ENCODE measurements around the gene TRIM54. TPM values are rescaled to one million over a fixed set of nuclear protein-coding genes. Genes with fewer than 3 reads are reported as not detected.
A peak's percentile ranks its signal among the peaks of the same experiment; 100 is the strongest.
"Not testable (repeated sequence)": the region's sequence is repeated elsewhere in the genome, so short reads cannot be mapped to it uniquely, and the experiment has no call there.

The TRIM54 gene
- total RNA-seq, 1 donor from 2014 or later = 0.16 TPM

DNA sequence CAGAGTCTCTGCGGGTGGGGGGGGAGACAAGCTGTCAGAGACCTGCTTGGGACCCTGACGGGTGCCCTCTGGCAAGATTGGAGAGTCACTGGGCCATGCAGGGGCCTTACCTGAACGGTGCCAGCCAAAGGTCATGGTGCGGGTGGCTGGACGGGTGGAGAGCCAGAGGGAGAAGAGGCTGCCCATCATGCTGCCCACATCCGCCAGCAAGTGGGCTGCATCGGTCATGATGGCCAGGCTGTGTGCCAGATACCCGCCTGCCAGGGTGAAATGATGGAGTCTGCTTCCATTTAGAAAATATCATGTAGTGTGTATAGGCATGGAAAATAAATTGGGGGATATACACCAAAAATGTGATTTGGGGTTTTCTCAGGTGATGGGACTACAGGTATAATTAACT is 24.2 kb upstream of the TRIM54 start:
- no peak for ATAC-seq

- ATAC-seq = no peak
These were observed 20.8 kb upstream of the TRIM54 start for GRCh38 chr2:27261241-27261925.

- no peak for ATAC-seq
These were observed 20.3 kb upstream of the TRIM54 start for GRCh38 chr2:27261926-27262298.

GRCh38 chr2:27262379-27263286 is 19.6 kb upstream of the TRIM54 start, which contains the start of gene SLC30A3:
Gene SLC30A3 (minus strand): TSS chr2:27263047. CDS start chr2:27262906, 141 bp downstream.
- peak; percentile 77 for ATAC-seq

DNA sequence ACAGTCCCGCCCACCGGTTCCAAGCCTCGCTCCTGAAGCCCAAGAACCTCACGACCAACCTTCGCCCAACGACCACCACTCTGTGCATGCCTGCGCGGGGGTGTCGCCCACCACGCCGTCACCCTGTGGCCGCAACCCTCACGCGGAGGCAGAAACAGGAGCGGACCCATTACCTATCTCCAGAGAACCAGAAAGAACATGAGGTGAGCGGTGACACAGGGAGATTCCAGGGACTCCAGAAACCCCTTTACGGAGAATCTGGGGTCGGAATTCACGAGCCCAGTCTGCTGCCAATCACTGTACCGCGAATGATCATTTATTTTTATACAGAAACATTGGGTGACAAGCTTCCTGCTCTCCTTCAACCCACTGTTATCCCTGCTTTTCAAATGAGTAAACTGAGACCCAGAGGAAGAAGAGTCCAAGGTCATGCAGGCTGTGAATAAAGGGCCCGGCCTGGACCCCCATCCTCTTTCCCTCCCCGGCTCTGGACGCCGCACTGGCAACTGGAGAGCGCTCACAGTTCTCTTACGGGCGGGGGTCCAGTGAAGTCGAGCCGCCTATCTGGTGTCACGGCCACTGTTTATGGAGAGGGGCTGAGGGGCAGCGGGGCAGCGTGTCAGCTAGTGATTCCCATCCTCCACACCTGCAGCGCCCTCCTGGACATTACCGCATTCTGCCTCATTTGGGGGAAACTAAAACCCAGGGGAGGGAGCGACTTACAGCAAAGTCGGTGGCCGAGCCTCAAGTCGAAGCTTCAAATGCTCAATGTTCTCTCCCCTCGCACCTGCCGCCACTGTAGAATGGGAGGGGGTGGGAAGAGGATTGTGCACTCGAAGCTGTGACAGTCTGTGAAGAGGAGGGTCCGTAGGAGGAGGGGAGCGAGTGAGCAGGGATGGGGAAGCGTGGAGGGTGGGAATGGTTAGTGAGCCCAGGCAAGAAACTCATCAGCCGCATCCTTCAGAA is 18.7 kb upstream of the TRIM54 start:
- no peak for ATAC-seq

DNA sequence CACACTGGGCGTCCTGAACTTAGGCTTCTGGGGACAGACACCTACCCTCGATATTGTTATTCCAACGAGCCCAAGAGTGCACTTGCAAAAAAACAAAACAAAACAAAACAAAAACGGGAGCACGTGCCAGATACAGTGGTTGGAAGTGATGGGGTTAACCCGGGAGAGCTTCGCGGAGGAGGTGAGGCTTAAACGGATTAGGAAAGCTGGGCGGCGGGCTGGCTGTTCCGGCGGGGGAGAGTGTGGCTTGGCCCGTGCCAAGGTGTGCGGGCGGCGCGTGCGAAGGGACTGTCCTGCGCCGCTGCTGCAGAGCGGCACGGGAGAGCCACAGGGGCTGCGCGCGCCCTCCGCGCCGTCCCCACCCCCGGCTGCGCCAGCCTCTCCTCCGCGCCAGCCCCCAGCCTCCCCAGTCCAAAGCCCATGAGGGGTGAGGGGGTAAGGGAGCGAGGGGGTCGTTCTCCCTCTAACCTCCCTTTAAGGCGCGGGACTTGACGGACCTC is 17.9 kb upstream of the TRIM54 start:
- ATAC-seq = peak; percentile 13

GRCh38 chr2:27264753-27265535 is 17.3 kb upstream of the TRIM54 start:
- peak; percentile 10 for ATAC-seq

GRCh38 chr2:27265536-27265870 is 16.7 kb upstream of the TRIM54 start:
- ATAC-seq = no peak

GRCh38 chr2:27268296-27268695 is 13.9 kb upstream of the TRIM54 start:
- not testable (repeated sequence) for ATAC-seq

DNA sequence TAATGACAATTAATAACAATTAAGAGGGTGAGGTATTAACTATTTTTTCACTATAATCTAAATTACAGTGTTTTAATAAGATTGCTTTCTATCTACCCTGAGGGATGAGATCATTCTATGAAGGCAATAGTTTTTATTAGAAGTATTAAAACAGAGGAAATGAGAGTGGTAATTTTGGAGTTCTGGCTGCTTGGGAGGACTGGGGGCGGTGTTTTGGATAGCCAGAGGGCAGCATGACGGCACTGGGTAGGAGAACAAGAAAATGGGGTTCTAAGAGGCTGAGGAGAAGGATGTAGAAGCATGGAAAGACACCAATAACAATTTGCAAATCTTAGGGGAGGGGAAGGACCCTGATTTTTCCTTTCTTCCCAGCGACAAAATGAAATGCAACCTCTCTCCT is 12.1 kb upstream of the TRIM54 start:
- ATAC-seq = no peak

- ATAC-seq = no peak
These were observed 11.6 kb upstream of the TRIM54 start for GRCh38 chr2:27270670-27271069.

DNA sequence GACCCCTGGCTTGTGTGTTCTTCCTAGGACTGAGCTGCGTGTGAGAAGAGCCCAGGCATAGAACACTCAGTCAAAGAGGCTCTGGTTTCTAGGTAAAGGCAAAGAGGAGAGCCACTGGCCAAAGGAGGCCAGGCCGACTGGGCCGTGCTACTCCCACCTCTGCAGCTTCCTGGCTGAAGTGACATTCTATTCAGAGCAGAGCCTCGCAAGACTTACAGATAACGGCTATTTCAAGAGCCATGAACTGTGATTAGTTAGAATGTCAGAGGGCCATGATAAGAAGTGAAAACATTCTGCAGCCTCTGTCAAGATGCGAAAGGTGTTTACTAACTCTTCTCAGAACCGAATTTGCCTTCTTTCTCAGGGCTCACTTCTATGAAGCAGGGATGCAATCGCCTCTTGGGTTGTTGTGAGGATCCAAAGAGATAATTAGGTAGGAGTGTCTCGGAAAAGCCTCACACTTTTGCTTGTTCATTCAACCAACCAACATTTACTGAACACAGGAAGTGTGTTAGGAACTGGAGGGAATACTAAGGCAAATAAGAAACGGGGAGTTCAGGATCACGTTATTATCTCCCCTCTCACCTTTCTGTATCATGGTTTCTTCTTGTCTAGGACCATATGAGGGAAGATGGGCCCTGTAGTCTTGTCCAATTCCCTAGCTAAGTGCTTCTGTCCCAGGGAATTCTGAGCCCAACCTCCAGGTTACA is 10.4 kb upstream of the TRIM54 start:
- no peak for ATAC-seq

DNA sequence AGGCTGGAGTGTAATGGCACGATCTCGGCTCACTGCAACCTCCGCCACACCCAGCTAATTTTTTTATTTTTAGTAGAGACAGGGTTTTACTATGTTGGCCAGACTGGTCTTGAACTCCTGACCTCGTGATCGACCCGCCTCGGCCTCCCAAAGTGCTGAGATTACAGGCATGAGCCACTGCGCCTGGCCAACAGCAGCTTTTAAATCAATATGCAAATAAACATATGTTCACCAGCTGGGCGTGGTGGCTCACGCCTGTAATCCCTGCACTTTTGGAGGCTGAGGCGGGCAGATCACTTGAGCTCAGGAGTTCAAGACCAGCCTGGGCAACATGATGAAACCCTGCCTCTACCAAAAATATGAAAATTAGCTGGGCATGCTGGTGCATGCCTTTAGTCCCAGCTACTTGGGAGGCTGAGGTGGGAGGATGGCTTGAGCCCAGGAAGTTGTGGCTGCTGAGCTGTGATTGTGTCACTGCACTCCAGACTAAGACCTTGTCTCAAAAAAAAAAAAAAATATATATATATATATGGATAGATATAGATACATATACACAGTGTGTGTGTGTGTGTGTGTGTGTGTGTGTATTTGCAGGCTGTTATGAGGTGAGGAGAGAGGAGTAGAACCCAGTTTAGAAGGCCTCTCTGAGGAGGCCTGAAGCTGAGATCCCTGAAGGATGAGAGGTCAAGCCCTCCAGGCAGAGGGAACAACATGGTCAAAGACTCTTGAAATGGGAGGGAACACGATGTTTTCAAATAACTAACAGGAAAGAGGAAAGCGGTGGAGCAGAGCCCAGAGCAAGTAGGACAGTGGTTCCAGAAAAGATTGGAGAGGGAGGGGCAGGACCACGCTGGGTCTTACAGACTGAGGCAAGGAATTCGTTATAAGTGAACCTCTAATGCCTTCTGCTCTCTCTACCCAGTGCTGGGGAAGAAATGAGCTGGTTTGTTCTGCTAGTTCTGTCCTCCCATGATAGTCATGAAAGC is 9.4 kb upstream of the TRIM54 start:
- ATAC-seq = not testable (repeated sequence)

DNA sequence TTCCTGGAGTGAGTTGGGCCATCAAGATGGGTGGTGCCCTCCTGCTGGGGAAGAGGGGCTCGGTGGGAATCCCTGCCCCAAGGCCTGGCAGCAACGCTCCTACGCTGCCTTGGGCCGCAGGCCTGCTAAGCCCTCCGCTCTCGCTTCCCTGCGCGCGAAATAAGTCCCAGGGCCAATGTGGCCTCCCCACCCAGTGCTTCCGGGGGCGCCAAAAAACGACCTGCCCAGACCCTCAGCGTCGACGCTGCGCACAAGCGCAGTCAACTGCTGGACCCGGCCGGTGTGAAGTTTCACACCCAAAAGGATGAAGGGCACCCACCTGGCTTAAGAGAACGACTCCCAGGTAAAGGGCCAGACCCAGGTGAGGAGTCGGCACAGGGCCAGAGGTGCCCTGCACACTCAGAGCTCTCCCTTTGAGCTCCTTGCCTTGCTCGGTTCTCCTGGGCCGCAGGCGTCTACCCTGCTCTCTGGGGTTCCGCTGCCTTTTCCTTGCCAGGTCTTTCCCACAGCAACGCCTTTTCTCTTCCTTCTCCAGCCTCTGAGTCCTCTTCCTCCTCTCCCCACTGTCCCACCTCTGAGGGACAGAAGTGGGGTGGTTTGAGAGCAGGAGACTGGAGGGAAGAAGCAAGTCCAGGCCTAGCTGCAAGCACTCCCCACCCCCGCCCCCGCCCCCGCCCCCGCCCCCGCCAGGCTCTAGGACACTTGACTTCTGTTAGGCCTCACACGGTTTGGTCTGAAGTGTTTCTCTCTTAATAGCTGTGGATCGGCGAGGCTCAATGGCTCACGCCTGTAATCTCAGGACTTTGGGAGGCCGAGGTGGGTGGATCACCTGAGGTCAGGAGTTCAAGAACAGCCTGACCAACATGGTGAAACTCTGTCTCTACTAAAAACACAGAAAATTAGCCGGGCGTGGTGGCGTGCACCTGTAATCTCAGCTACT is 6.7 kb upstream of the TRIM54 start, which contains the start of gene DNAJC5G:
Gene DNAJC5G, plus strand, starts transcription at position 223 of the 940 bp plus-strand sequence. CDS start 1,296 bp downstream, outside the sequence.
- no peak for ATAC-seq

- ATAC-seq = no peak
These were observed 4.2 kb upstream of the TRIM54 start for GRCh38 chr2:27278010-27278409.

GRCh38 chr2:27280826-27281225 is 1.4 kb upstream of the TRIM54 start:
- ATAC-seq = no peak

DNA sequence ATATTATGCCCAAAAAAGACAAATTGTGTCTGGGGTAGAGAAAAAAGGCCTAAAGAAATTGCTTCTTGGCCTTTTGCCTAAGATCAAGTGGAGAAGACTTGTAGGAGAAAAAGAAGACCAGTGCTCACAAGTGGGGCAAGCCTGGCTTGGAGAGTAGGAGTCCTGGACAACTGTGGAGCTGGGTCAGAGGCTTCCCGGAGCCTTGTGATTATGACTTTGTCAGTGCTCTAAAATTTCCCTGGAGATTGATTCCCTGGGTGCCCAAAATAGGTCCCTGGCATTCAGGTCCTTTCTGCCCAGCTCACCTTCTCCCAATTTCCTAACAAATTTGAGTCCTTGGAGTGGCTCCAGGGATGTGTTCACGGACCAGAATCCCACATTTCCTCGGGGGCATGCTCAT is 787 bp upstream of the TRIM54 start:
- ATAC-seq = no peak

- peak; percentile 17 for ATAC-seq
These were observed 663 bp downstream of the TRIM54 start for GRCh38 chr2:27282892-27283291.

Measured in esophagus mucosa (tissue), 1 donor.